DOHH2 (cell line): ENCODE data around the gene SUMF2.

Source experiments
- EZH2phosphoT487 ChIP-seq: fragments of 200-600 bp; sonication (generic); IDR thresholded peaks from 2 replicates; pipeline ENCODE4 v1.6.1; 2017; ENCODE audit warnings: borderline replicate concordance, mild to moderate bottlenecking, antibody characterized with exemption, low read length, moderate library complexity, mixed read lengths
- TF ChIP-seq, protein P1 (sequence below): fragments of 200-600 bp; sonication (generic); IDR thresholded peaks from one replicate; pipeline ENCODE4 v1.5.1; 2014; ENCODE audit warnings: antibody characterized with exemption, mild to moderate bottlenecking, low read depth, low read length; ENCODE audit not compliant: poor library complexity, severe bottlenecking

GRCh38 chr7:56046721-56047445 lies 17.2 kb upstream of the SUMF2 start:
- TF ChIP-seq, protein P1, sequence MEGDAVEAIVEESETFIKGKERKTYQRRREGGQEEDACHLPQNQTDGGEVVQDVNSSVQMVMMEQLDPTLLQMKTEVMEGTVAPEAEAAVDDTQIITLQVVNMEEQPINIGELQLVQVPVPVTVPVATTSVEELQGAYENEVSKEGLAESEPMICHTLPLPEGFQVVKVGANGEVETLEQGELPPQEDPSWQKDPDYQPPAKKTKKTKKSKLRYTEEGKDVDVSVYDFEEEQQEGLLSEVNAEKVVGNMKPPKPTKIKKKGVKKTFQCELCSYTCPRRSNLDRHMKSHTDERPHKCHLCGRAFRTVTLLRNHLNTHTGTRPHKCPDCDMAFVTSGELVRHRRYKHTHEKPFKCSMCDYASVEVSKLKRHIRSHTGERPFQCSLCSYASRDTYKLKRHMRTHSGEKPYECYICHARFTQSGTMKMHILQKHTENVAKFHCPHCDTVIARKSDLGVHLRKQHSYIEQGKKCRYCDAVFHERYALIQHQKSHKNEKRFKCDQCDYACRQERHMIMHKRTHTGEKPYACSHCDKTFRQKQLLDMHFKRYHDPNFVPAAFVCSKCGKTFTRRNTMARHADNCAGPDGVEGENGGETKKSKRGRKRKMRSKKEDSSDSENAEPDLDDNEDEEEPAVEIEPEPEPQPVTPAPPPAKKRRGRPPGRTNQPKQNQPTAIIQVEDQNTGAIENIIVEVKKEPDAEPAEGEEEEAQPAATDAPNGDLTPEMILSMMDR = no peak
- no peak for TF ChIP-seq EZH2phosphoT487
